GM12891 (cell line): ENCODE measurements around the gene PHEX.

ENCODE experiments used
- POLR2A ChIP-seq: IDR thresholded peaks from 2 replicates; pipeline ENCODE4 v1.6.1; 2011; ENCODE audit warnings: low read depth, low read length, control low read depth
- POLR2AphosphoS5 ChIP-seq: IDR thresholded peaks from 2 replicates; pipeline ENCODE4 v1.6.1; 2011; ENCODE audit warnings: low read depth, low read length, control low read depth

GRCh38 chrX:22088326-22088725, 56.2 kb downstream of the PHEX start:
- TF ChIP-seq POLR2AphosphoS5 (no peak), POLR2A (no peak)
